ENCODE data around the gene ARL4C.
"Not testable (repeated sequence)": the region's sequence is repeated elsewhere in the genome, so short reads cannot be mapped to it uniquely, and the experiment has no call there.

ARL4C gene

DNA sequence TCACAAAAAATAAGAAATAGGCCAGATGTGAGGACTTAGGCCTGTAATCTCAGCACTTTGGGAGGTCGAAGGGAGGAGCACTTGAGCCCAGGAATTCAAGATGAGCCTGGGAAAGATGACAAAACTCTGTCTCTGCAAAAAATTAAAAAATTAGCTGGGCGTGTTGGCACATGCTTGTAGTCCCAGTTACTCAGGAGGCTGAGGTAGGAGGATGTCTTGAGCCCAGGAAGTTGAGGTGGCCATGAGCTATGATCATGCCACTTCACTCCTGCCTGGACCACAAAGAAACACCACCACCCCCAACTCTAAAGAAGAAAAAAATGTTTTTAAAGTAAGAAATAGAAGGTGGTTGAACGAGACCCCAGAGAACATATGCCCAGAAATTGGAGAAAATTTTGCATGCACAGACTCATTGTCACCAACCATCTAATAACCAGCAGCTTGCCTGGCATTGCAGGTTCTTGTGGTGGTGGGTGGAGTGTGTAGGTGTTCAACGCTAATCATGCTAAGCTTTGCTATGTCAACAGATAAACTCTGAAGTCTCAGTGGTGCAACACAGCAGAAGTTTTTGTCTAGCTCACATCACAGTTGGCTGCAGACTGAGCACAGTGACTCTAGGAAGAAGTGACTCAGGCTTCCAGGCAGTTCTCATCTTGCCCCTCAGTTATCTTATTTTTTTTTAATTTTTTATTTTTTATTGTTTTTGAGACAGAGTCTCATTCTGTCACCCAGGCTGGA lies 18.6 kb downstream of the ARL4C start:
- no peak for DNase-seq (ENCODE audit: low read depth in 4 of 4, low spot score in 1 of 4)

GRCh38 chr2:234476766-234477165 lies 20.1 kb downstream of the ARL4C start:
- DNase-seq (ENCODE audit: low read depth in 4 of 4, low spot score in 1 of 4) = no peak

- DNase-seq (ENCODE audit: low read depth in 4 of 4, low spot score in 1 of 4) = no peak
Observed at GRCh38 chr2:234474654-234475053, 22.2 kb downstream of the ARL4C start.

- DNase-seq (ENCODE audit: low read depth in 4 of 4, low spot score in 1 of 4) = no peak
Observed at GRCh38 chr2:234472155-234472554, 24.7 kb downstream of the ARL4C start.

DNA sequence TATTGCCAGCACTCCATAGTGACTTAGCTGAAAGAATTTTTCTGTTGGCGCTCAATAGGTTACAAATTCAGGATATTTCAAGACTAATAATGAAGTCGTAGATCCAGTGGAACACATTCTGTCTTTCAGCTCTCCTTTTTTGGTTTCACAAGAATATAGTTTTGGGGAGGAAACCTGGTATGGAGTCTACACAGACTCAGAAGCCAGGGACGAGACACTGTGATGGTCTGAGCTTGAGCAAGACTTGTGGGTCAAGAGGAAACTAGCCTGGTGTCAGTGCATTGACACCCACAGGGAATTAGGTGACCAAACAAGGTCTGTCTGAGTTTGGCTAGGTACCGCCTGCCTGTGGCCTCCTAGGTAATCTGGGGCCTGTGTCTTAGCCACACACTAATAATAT lies 26.9 kb downstream of the ARL4C start:
- no peak for DNase-seq (ENCODE audit: low read depth in 4 of 4, low spot score in 1 of 4)

- DNase-seq (ENCODE audit: low read depth in 4 of 4, low spot score in 1 of 4) = no peak
Observed at GRCh38 chr2:234469251-234469845, 27.5 kb downstream of the ARL4C start.

GRCh38 chr2:234468503-234468902 lies 28.4 kb downstream of the ARL4C start:
- no peak for DNase-seq (ENCODE audit: low read depth in 4 of 4, low spot score in 1 of 4)

- no peak for DNase-seq (ENCODE audit: low read depth in 4 of 4, low spot score in 1 of 4)
Observed at GRCh38 chr2:234467289-234467688, 29.6 kb downstream of the ARL4C start.

GRCh38 chr2:234464291-234464645 lies 32.6 kb downstream of the ARL4C start:
- no peak for DNase-seq (ENCODE audit: low read depth in 4 of 4, low spot score in 1 of 4)

DNA sequence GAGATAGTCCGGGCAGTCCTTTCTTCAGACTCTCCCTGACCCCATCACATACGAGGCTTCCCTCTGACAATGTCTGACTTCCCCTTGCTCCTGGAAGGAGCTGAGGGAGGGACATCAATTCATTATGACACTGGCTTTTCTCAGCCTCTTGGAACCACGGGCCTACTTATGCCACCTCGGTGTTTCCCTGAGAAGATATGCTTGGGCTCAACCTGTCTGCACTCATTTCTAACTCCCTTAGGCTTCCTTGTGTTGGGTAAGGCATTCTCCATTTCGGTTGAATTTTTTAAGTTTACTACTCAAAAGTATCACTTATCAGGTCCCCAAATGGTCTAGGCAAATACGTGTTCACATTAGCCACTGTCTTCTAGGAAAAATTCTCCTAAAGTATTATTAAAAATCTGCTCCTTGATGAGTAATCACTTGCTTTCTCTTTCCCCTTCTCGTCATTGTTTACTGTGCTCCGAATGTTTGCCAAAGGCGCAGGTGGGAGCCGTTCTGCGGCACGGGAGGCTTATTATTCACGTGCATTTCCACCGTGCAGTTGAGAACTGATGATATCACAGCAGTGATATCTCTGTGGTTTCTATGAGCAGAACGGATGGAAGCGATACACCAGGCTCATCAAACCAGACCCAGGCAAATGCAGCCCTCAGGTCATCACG lies 33.1 kb downstream of the ARL4C start:
- DNase-seq (ENCODE audit: low read depth in 4 of 4, low spot score in 1 of 4) = peak in 2 of 4 experiments; percentile 52 to 58

DNA sequence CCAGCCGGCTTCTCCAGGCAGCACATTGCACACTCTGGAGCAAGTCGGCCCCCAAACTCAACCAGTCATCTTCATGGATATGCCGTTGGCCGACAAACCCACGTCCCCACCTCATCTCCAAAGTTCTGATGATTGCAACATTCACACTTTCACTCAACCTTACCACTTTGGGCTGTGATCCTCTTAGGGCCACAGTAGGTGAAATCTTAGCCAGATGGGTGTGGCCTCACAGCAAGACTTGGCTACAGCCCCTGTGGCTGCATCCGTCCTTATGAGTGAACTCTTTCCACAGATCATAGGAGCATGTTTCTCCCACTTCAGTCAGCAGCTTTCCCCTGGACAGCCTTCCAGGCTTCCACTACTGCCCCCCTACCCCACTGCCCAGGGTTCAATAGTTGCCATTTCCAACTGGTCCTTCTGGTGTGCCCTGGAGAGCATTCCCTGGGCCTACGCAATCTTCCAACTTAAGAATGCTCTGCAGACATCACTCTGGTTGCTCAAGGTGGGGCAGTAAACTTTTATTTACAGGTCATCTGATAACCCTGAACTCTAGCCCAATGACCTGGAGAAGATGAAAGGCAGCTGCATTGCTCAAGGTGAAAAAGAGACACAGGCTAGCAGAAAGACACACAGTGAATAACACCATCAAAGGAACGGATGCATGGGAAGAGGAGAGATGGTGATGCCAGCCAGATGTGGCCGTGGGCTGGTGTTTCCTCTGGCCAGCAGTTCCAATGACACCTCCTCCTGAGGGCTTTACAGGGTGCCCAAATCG lies 34.5 kb downstream of the ARL4C start:
- DNase-seq (ENCODE audit: low read depth in 4 of 4, low spot score in 1 of 4) = no peak

GRCh38 chr2:234459401-234460009 lies 37.4 kb downstream of the ARL4C start:
- no peak for DNase-seq (ENCODE audit: low read depth in 4 of 4, low spot score in 1 of 4)

GRCh38 chr2:234458466-234458865 lies 38.4 kb downstream of the ARL4C start:
- no peak for DNase-seq (ENCODE audit: low read depth in 4 of 4, low spot score in 1 of 4)

GRCh38 chr2:234457421-234457820 lies 39.5 kb downstream of the ARL4C start:
- no peak for DNase-seq (ENCODE audit: low read depth in 4 of 4, low spot score in 1 of 4)

DNA sequence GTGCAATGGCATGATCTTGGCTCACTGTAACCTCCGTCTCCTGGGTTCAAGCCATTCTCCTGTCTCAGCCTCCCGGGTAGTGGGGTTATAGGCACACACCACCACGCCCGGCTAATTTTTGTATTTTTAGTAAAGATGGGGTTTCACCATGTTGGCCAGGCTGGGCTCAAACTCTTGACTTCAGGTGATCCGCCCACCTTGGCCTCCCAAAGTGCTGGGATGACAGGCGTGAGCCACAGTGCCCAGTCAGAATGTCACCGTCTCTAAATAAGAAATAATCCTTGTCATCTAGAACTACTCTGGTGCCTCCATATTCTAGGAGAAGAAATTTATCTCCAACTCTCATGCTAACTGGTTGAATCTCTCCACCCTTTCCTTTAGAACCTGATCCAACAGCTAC lies 41.6 kb downstream of the ARL4C start:
- not testable (repeated sequence) for DNase-seq (ENCODE audit: low read depth in 4 of 4, low spot score in 1 of 4)

DNA sequence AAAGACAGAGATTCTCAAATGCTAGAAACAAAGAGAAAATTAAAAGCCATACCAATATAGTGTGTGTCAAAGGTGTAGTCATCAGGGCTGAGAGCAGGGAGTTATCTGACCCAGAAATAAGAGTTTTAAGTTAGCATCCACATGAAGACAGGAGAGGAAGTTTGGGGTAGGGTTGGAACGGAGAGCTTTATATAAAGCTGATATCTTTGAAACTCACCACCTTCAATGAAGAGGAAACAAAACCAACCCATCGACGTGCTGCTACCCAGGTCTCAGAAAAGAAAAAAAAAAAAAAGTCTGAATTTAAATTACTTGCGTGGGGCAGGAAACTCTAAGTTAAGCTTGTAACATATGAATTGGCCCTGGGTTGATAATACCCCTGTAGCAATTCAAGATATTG lies 42.4 kb downstream of the ARL4C start:
- DNase-seq (ENCODE audit: low read depth in 4 of 4, low spot score in 1 of 4) = no peak

DNA sequence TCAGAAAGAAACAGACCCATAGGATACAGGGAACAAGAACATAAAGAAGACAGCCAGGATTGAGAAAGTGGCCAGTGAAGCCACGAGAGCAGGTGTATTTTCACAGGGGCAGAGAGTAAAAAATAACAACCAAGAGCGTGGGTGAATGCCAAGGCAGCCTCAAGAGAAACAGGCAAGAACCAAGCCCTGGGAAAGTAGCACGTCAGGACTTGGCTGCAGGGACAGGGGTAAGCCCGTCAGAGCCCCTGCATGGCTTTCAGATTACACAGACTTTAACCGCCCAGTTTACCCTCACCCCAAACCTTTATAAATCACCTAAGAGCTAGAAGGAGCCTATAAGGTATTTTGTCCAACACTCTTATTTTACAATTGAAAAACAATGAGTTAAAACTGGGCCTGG lies 43.7 kb downstream of the ARL4C start:
- no peak for DNase-seq (ENCODE audit: low read depth in 4 of 4, low spot score in 1 of 4)

DNA sequence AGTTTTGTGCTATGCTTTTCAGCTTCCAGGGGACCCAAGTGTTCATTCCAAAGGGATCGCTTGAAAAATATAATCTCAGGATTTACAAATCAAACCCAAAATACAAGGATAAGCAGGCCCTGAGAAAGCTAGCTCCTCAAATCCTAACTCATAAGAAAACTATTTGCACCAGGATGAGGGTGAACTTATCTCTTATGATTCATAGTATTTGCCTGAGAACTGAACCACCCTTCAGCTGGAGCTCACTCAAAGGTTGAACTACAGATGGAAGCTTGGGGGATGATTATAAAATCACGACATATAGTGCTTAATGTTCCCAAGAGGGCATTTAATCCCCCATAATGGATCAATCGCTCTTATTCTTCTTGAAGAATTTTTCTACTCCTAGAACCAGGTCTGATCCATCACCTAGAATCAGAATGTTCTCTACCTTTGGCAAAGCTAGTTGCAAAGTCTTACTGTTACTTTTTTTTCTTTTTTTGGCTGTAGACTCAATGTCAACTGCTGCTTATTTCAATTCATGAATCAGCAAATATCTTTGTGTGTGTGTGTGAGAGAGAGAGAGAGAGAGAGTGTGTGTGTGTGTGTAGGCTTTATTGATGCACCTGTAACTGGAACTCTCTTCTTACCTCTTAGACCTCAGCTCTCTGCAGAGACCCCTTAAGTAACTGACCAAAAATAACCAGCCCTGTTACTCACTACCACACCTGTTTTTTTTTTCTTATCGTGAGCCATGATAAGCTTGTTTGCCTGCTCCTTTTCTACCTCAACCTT lies 44.8 kb downstream of the ARL4C start:
- DNase-seq (ENCODE audit: low read depth in 4 of 4, low spot score in 1 of 4) = no peak

- no peak for DNase-seq (ENCODE audit: low read depth in 4 of 4, low spot score in 1 of 4)
Observed at GRCh38 chr2:234451242-234451641, 45.6 kb downstream of the ARL4C start.

GRCh38 chr2:234450431-234451124 lies 46.3 kb downstream of the ARL4C start:
- DNase-seq (ENCODE audit: low read depth in 4 of 4, low spot score in 1 of 4) = no peak
